ENCODE data around the gene DDX42. TPM values are rescaled to one million over a fixed set of nuclear protein-coding genes. Genes with fewer than 3 reads are reported as not detected.
A peak's percentile ranks its signal among the peaks of the same experiment; 100 is the strongest.

DDX42 gene
- total and polyA plus RNA-seq, 9 of the 15 experiments (the other 6 are each of a cell fraction or from before 2014, with no cell fraction given), result 16.5 to 149 (median 87.6) TPM

DNA sequence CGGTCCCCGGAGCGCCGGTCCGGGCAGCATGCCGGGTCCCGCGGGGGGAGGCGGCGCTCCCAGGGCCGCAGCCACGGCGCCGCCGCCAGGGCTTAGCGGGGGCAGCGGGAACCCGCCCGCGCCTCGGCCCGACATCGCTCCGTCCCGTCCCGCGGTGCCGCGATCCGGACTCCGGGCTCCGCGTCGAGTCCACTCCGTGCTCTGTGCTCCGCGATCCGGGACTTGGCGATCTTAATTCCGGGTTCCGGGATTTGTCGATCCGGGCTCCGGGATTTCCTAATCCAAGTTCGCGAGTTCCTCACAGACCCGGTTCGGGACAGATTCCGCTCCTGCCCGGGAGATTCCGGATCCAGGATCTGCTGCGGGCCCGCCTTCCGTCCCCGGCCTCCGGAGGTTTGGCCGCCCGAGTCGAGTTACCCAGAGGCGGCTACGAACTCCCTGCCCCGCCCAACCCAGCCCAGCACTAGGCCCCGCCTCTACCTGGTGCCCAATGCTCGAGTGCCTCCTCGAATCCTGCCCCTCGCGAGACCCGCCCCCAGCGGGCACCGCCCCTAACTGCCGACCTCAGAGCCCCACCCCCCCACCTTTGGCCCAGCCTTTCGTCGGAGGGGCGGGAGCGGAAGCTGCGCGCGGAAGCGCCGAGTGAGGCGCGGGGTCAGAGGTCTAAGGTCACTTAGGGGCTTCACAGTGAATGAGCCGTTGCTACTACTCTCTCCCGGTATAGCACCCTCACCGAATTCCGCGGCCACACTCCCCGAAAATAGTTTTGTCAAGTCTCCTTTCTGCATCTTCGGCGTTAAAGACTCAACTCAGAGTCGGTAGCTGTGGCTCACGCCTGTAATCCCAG, 68.8 kb downstream of the DDX42 start, which contains the start of gene SMARCD2 (continued):
- TF ChIP-seq TOE1 (IDR thresholded peaks at IDR 0.05; ENCODE audit: borderline replicate concordance) (peak; percentile 97), TOE1 (CRISPR knock-in tag; IDR thresholded peaks at IDR 0.05; ENCODE audit: borderline replicate concordance, low read depth) (peak; percentile 86; the same call in 1 of the 2 replicates), HMG20A (CRISPR knock-in tag; conservative IDR thresholded peaks at IDR 0.05) (no peak), ZEB2 (IDR thresholded peaks at IDR 0.05) (no peak; the same call in 1 of the 2 replicates), HCFC1 (IDR thresholded peaks at IDR 0.05; ENCODE audit: low read depth, low read length) (peak; percentile 74), SAFB (IDR thresholded peaks at IDR 0.05; ENCODE audit: borderline replicate concordance, low read depth, low read length) (no peak), DPF2 (IDR thresholded peaks at IDR 0.05) (peak; percentile 69; the same call in 1 of the 2 replicates), BRF1 (IDR thresholded peaks at IDR 0.05; ENCODE audit: borderline replicate concordance, extremely low read depth, insufficient read length) (no peak), TGIF2 (CRISPR knock-in tag; IDR thresholded peaks at IDR 0.05) (peak; percentile 71; the same call in 1 of the 2 replicates), ZKSCAN1 (IDR thresholded peaks at IDR 0.05; ENCODE audit: low read depth, low read length) (peak; percentile 82; the same call in 1 of the 2 replicates)
- TF ChIP-seq, protein P1, sequence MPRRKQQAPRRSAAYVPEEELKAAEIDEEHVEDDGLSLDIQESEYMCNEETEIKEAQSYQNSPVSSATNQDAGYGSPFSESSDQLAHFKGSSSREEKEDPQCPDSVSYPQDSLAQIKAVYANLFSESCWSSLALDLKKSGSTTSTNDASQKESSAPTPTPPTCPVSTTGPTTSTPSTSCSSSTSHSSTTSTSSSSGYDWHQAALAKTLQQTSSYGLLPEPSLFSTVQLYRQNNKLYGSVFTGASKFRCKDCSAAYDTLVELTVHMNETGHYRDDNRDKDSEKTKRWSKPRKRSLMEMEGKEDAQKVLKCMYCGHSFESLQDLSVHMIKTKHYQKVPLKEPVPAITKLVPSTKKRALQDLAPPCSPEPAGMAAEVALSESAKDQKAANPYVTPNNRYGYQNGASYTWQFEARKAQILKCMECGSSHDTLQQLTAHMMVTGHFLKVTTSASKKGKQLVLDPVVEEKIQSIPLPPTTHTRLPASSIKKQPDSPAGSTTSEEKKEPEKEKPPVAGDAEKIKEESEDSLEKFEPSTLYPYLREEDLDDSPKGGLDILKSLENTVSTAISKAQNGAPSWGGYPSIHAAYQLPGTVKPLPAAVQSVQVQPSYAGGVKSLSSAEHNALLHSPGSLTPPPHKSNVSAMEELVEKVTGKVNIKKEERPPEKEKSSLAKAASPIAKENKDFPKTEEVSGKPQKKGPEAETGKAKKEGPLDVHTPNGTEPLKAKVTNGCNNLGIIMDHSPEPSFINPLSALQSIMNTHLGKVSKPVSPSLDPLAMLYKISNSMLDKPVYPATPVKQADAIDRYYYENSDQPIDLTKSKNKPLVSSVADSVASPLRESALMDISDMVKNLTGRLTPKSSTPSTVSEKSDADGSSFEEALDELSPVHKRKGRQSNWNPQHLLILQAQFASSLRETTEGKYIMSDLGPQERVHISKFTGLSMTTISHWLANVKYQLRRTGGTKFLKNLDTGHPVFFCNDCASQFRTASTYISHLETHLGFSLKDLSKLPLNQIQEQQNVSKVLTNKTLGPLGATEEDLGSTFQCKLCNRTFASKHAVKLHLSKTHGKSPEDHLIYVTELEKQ (CRISPR knock-in tag; IDR thresholded peaks at IDR 0.05), result no peak
- TF ChIP-seq, protein P2, sequence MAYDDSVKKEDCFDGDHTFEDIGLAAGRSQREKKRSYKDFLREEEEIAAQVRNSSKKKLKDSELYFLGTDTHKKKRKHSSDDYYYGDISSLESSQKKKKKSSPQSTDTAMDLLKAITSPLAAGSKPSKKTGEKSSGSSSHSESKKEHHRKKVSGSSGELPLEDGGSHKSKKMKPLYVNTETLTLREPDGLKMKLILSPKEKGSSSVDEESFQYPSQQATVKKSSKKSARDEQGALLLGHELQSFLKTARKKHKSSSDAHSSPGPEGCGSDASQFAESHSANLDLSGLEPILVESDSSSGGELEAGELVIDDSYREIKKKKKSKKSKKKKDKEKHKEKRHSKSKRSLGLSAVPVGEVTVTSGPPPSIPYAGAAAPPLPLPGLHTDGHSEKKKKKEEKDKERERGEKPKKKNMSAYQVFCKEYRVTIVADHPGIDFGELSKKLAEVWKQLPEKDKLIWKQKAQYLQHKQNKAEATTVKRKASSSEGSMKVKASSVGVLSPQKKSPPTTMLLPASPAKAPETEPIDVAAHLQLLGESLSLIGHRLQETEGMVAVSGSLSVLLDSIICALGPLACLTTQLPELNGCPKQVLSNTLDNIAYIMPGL (CRISPR knock-in tag; IDR thresholded peaks at IDR 0.05), result peak; percentile 94
- TF ChIP-seq, protein P3, sequence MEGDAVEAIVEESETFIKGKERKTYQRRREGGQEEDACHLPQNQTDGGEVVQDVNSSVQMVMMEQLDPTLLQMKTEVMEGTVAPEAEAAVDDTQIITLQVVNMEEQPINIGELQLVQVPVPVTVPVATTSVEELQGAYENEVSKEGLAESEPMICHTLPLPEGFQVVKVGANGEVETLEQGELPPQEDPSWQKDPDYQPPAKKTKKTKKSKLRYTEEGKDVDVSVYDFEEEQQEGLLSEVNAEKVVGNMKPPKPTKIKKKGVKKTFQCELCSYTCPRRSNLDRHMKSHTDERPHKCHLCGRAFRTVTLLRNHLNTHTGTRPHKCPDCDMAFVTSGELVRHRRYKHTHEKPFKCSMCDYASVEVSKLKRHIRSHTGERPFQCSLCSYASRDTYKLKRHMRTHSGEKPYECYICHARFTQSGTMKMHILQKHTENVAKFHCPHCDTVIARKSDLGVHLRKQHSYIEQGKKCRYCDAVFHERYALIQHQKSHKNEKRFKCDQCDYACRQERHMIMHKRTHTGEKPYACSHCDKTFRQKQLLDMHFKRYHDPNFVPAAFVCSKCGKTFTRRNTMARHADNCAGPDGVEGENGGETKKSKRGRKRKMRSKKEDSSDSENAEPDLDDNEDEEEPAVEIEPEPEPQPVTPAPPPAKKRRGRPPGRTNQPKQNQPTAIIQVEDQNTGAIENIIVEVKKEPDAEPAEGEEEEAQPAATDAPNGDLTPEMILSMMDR (IDR thresholded peaks at IDR 0.05 in 2 of 3, conservative IDR thresholded peaks at IDR 0.05 in 1 of 3; ENCODE audit: insufficient read depth in 2 of 3, low read depth in 1 of 3, low read length in 3 of 3), result no peak
- TF ChIP-seq, protein P4, sequence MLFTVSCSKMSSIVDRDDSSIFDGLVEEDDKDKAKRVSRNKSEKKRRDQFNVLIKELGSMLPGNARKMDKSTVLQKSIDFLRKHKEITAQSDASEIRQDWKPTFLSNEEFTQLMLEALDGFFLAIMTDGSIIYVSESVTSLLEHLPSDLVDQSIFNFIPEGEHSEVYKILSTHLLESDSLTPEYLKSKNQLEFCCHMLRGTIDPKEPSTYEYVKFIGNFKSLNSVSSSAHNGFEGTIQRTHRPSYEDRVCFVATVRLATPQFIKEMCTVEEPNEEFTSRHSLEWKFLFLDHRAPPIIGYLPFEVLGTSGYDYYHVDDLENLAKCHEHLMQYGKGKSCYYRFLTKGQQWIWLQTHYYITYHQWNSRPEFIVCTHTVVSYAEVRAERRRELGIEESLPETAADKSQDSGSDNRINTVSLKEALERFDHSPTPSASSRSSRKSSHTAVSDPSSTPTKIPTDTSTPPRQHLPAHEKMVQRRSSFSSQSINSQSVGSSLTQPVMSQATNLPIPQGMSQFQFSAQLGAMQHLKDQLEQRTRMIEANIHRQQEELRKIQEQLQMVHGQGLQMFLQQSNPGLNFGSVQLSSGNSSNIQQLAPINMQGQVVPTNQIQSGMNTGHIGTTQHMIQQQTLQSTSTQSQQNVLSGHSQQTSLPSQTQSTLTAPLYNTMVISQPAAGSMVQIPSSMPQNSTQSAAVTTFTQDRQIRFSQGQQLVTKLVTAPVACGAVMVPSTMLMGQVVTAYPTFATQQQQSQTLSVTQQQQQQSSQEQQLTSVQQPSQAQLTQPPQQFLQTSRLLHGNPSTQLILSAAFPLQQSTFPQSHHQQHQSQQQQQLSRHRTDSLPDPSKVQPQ (CRISPR knock-in tag; IDR thresholded peaks at IDR 0.05; ENCODE audit: borderline replicate concordance), result no peak
